A549 (cell line): ENCODE data around the gene ETS2.

Source experiments
- CTCF ChIP-seq: fragments of >200 bp; sonication (Bioruptor Twin); formaldehyde crosslinking; IDR thresholded peaks from 3 replicates; pipeline ENCODE4 v1.5.1; 2016
- POLR2A ChIP-seq: IDR thresholded peaks from 2 replicates; pipeline ENCODE4 v1.6.1; 2012; ENCODE audit warnings: mild to moderate bottlenecking, low read length
- RCOR1 ChIP-seq: fragments of 150-350 bp; IDR thresholded peaks from 2 replicates; pipeline ENCODE4 v1.6.1; 2014; ENCODE audit warnings: antibody characterized with exemption, low read length, low read depth
- TF ChIP-seq, protein P1 (sequence below): IDR thresholded peaks from 2 replicates; pipeline ENCODE4 v1.6.1; 2012

DNA sequence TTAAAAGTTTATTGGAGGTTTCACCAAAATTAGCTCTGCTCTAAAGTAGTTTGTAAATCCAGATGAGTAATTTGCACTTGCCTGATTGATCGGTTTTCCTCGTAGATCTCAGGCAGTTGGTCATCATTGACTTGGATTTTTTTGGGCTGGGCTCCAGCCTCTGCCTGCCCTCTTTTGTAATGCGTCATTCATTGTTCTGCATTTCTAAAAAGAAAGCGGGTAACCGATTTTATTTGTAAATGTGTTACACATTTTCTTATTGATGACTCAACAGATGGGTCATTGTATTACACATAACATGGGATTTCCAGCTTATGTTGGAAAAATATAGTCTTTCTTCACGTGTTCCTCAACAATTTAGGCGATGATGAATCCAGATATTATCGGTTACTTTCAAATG is 5.5 kb downstream of the ETS2 start:
- TF ChIP-seq, protein P1, sequence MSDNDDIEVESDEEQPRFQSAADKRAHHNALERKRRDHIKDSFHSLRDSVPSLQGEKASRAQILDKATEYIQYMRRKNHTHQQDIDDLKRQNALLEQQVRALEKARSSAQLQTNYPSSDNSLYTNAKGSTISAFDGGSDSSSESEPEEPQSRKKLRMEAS, result no peak
- no peak for TF ChIP-seq RCOR1
- no peak for TF ChIP-seq POLR2A
- no peak for TF ChIP-seq CTCF
